DMS114 treated with DMSO at 0.1 percent for 48 hours (cell line): ENCODE measurements around the gene FHIT.

Experiments
- DNase-seq: peaks from one replicate; lab custom pipeline; 2025; ENCODE audit not compliant: unreplicated experiment; lab: John Stamatoyannopoulos, UW

The FHIT gene

GRCh38 chr3:59922192-59922591 is 1329.1 kb downstream of the FHIT start:
- DNase-seq: no peak

- no peak for DNase-seq
Observed at GRCh38 chr3:59920822-59921221, 1330.4 kb downstream of the FHIT start.

- DNase-seq: no peak
Observed at GRCh38 chr3:59919586-59919985, 1331.7 kb downstream of the FHIT start.

- DNase-seq: no peak
Observed at GRCh38 chr3:59914251-59914650, 1337.0 kb downstream of the FHIT start.

- no peak for DNase-seq
Observed at GRCh38 chr3:59913645-59914044, 1337.6 kb downstream of the FHIT start.

GRCh38 chr3:59908701-59909100 is 1342.6 kb downstream of the FHIT start:
- no peak for DNase-seq

- DNase-seq: no peak
Observed at GRCh38 chr3:59908280-59908679, 1343.0 kb downstream of the FHIT start.

GRCh38 chr3:59904296-59904695 is 1347.0 kb downstream of the FHIT start:
- no peak for DNase-seq

GRCh38 chr3:59899061-59899460 is 1352.2 kb downstream of the FHIT start:
- DNase-seq: no peak

- no peak for DNase-seq
Observed at GRCh38 chr3:59895972-59896371, 1355.3 kb downstream of the FHIT start.

- no peak for DNase-seq
Observed at GRCh38 chr3:59894425-59895121, 1356.7 kb downstream of the FHIT start.

- DNase-seq: no peak
Observed at GRCh38 chr3:59890639-59891038, 1360.6 kb downstream of the FHIT start.

GRCh38 chr3:59886790-59887189 is 1364.5 kb downstream of the FHIT start:
- no peak for DNase-seq

GRCh38 chr3:59885899-59886400 is 1365.3 kb downstream of the FHIT start:
- no peak for DNase-seq

GRCh38 chr3:59885101-59885500 is 1366.2 kb downstream of the FHIT start:
- DNase-seq: no peak

- DNase-seq: no peak
Observed at GRCh38 chr3:59884409-59884808, 1366.8 kb downstream of the FHIT start.

- DNase-seq: no peak
Observed at GRCh38 chr3:59882746-59883145, 1368.5 kb downstream of the FHIT start.

GRCh38 chr3:59880717-59881116 is 1370.5 kb downstream of the FHIT start:
- DNase-seq: no peak

GRCh38 chr3:59879031-59879581 is 1372.1 kb downstream of the FHIT start:
- no peak for DNase-seq

- DNase-seq: no peak
Observed at GRCh38 chr3:59878038-59878427, 1373.2 kb downstream of the FHIT start.

- DNase-seq: no peak
Observed at GRCh38 chr3:59877263-59878037, 1373.8 kb downstream of the FHIT start.

GRCh38 chr3:59876533-59877062 is 1374.7 kb downstream of the FHIT start:
- no peak for DNase-seq
